Keratinocyte (primary cell): ENCODE results near the gene RIT2. TPM values are rescaled to one million over a fixed set of nuclear protein-coding genes. Genes with fewer than 3 reads are reported as not detected.

Experiments
- DNase-seq: peaks from one replicate; pipeline ENCODE4 v3.0.0-alpha.2; 2011; ENCODE audit warnings: low read depth, missing footprints, low spot score
- FAIRE-seq: peaks from 2 replicates; lab custom pipeline; 2011; peaks lifted over from hg19 to GRCh38; lab: Jason Lieb, UNC
- H2AFZ ChIP-seq: 2 replicates; pipeline ENCODE4 v1.6.0; 2012; ENCODE audit warnings: low read length, control low read depth, inconsistent platforms; ENCODE audit not compliant: control insufficient read depth
- H3K27ac ChIP-seq: 2 replicates; pipeline ENCODE4 v1.5.1; 2011; ENCODE audit warnings: low read length; ENCODE audit not compliant: control insufficient read depth, insufficient read depth
- H3K27me3 ChIP-seq: 3 replicates; pipeline ENCODE4 v1.6.0; 2011; ENCODE audit warnings: low read length; ENCODE audit not compliant: control insufficient read depth, insufficient read depth; ENCODE audit errors: extremely low read depth
- H3K36me3 ChIP-seq, 2 experiments: 2 replicates in 1 of 2; 3 replicates in 1 of 2; pipeline ENCODE4 v1.5.1; 2011; ENCODE audit warnings: low read length in 2 of 2, mild to moderate bottlenecking in 1 of 2; ENCODE audit not compliant: control insufficient read depth in 2 of 2, insufficient read depth in 2 of 2; ENCODE audit errors: extremely low read depth in 1 of 2
- H3K4me1 ChIP-seq: 3 replicates; pipeline ENCODE4 v1.5.1; 2011; ENCODE audit warnings: low read length; ENCODE audit not compliant: control insufficient read depth, insufficient read depth; ENCODE audit errors: extremely low read depth
- H3K4me2 ChIP-seq: 3 replicates; pipeline ENCODE4 v1.6.0; 2011; ENCODE audit warnings: low read depth, low read length; ENCODE audit not compliant: control insufficient read depth, insufficient read depth; ENCODE audit errors: extremely low read depth
- H3K4me3 ChIP-seq, 3 experiments: fragments of 200-600 bp in 1 of 3; sonication (generic) in 1 of 3; 2 replicates in 2 of 3; 3 replicates in 1 of 3; pipeline ENCODE4 v1.5.1; 2011 to 2016; ENCODE audit warnings: low read length in 3 of 3, mild to moderate bottlenecking in 3 of 3, control low read depth in 2 of 3, inconsistent platforms in 1 of 3, low read depth in 1 of 3, mixed read lengths in 1 of 3, mixed run types in 1 of 3, moderate library complexity in 1 of 3; ENCODE audit not compliant: control insufficient read depth in 2 of 3, insufficient read depth in 2 of 3; ENCODE audit errors: extremely low read depth in 1 of 3
- H3K79me2 ChIP-seq: 2 replicates; pipeline ENCODE4 v1.6.0; 2012; ENCODE audit warnings: low read length; ENCODE audit not compliant: control insufficient read depth, insufficient read depth
- H3K9ac ChIP-seq: 3 replicates; pipeline ENCODE4 v1.6.0; 2011; ENCODE audit warnings: low read length; ENCODE audit not compliant: control insufficient read depth, insufficient read depth; ENCODE audit errors: extremely low read depth
- H3K9me1 ChIP-seq: 3 replicates; pipeline ENCODE4 v1.6.0; 2011; ENCODE audit warnings: low read length; ENCODE audit not compliant: control insufficient read depth, insufficient read depth; ENCODE audit errors: extremely low read depth
- H3K9me3 ChIP-seq: 2 replicates; pipeline ENCODE4 v1.5.1; 2012; ENCODE audit warnings: low read depth, low read length; ENCODE audit not compliant: control insufficient read depth
- H4K20me1 ChIP-seq: 3 replicates; pipeline ENCODE4 v1.6.0; 2011; ENCODE audit warnings: low read length; ENCODE audit not compliant: control insufficient read depth, insufficient read depth; ENCODE audit errors: extremely low read depth
- CTCF ChIP-seq, 3 experiments: IDR thresholded peaks in 1 of 3; conservative IDR thresholded peaks in 1 of 3; optimal IDR thresholded peaks in 1 of 3; 2 replicates in 2 of 3; 3 replicates in 1 of 3; pipeline versions ENCODE3 to v1.5.1; 2011; ENCODE audit warnings: low read length in 3 of 3, mild to moderate bottlenecking in 3 of 3, moderate library complexity in 2 of 3, control low read depth in 1 of 3, inconsistent platforms in 1 of 3; ENCODE audit not compliant: insufficient read depth in 2 of 3; ENCODE audit errors: extremely low read depth in 1 of 3
- EZH2 ChIP-seq: IDR thresholded peaks from one replicate; pipeline ENCODE4 v1.6.1; 2012; ENCODE audit warnings: inconsistent platforms, mild to moderate bottlenecking, low read length, moderate library complexity
- dilution Hi-C: fragments of 300-500 bp; cut with MboI; formaldehyde crosslinking; loops from one replicate; pipeline ENCODE4 v1.7.0; 2020; ENCODE audit warnings: low sequenced_read_pairs; ENCODE audit not compliant: extremely low pct_ligation_motif_present
- polyA plus RNA-seq, 5 experiments: library from polyadenylated mRNA; depleted of rRNA in 3 of 5; stranded (reverse) in 3 of 5; stranded (forward) in 1 of 5; unstranded in 1 of 5; fragments of >200 nt; gene quantifications; 1 replicate in 1 of 5; 2 replicates in 3 of 5; 3 replicates in 1 of 5; pipeline versions ENCODE4 v1.2.1 to v1.2.3, GENCODE V29; 2011 to 2012; ENCODE audit warnings: missing spikeins in 2 of 5, low read depth in 1 of 5, low replicate concordance in 1 of 5

RIT2 gene
- polyA plus RNA-seq, 1 donor (not counting 4 experiments of a cell fraction or from before 2014, with no cell fraction given), result not detected

GRCh38 chr18:42778445-42779042 is 336.9 kb downstream of the RIT2 start:
- Histone ChIP-seq H3K27me3 (no peaks in the 10 kb centered on the region), H3K4me1 (no peaks in the 10 kb centered on the region), H2AFZ (no peak overlapping the region), H3K27ac (no peak overlapping the region), H3K79me2 (no peaks in the 10 kb centered on the region), H3K9me3 (no peaks in the 10 kb centered on the region), H3K9me1 (no peaks in the 10 kb centered on the region), H3K4me2 (no peak overlapping the region), H4K20me1 (no peaks in the 10 kb centered on the region), H3K9ac (no peak overlapping the region), H3K36me3 (no peaks in the 10 kb centered on the region), H3K4me3 (no peak overlapping the region)
- dilution Hi-C loops, result no loop called here
- TF ChIP-seq CTCF (optimal IDR thresholded peaks at IDR 0.05 in 1 of 3, IDR thresholded peaks at IDR 0.05 in 1 of 3, conservative IDR thresholded peaks at IDR 0.05 in 1 of 3; ENCODE audit: extremely low read depth in 1 of 3, insufficient read depth in 2 of 3, low read length in 3 of 3) (no peak), EZH2 (no peak)
- no peak for DNase-seq
- FAIRE-seq, result no peak

GRCh38 chr18:42778024-42778423 is 337.5 kb downstream of the RIT2 start:
- H3K9me3 ChIP-seq, result no peaks in the 10 kb centered on the region
- H3K27ac ChIP-seq, result no peak overlapping the region
- no peaks in the 10 kb centered on the region for H4K20me1 ChIP-seq
- dilution Hi-C loops, result no loop called here
- FAIRE-seq (no peak), DNase-seq (no peak)
- H3K9ac ChIP-seq, result no peak overlapping the region
- H3K27me3 ChIP-seq, result no peaks in the 10 kb centered on the region
- H3K9me1 ChIP-seq, result no peaks in the 10 kb centered on the region
- H3K4me3 ChIP-seq, result no peak overlapping the region
- H3K4me2 ChIP-seq, result no peak overlapping the region
- no peaks in the 10 kb centered on the region for H3K79me2 ChIP-seq
- no peak overlapping the region for H2AFZ ChIP-seq
- no peak for TF ChIP-seq EZH2
- TF ChIP-seq CTCF (optimal IDR thresholded peaks at IDR 0.05 in 1 of 3, IDR thresholded peaks at IDR 0.05 in 1 of 3, conservative IDR thresholded peaks at IDR 0.05 in 1 of 3; ENCODE audit: extremely low read depth in 1 of 3, insufficient read depth in 2 of 3, low read length in 3 of 3), result no peak
- no peaks in the 10 kb centered on the region for H3K4me1 ChIP-seq
- no peaks in the 10 kb centered on the region for H3K36me3 ChIP-seq
